D721Med (cell line): ENCODE data around the gene ELL.
"Not testable (repeated sequence)": the region's sequence is repeated elsewhere in the genome, so short reads cannot be mapped to it uniquely, and the experiment has no call there.

Experiments
- DNase-seq: peaks from one replicate; pipeline ENCODE4 v3.0.0; 2011; ENCODE audit warnings: low spot score; ENCODE audit not compliant: insufficient read length
- FAIRE-seq: peaks from 2 replicates; lab custom pipeline; 2011; peaks lifted over from hg19 to GRCh38; lab: Jason Lieb, UNC
- CTCF ChIP-seq: IDR thresholded peaks from 2 replicates; pipeline ENCODE4 v1.5.1; 2012; ENCODE audit warnings: mild to moderate bottlenecking, control low read depth; ENCODE audit not compliant: insufficient read depth; ENCODE audit errors: missing control alignments

Gene ELL

DNA sequence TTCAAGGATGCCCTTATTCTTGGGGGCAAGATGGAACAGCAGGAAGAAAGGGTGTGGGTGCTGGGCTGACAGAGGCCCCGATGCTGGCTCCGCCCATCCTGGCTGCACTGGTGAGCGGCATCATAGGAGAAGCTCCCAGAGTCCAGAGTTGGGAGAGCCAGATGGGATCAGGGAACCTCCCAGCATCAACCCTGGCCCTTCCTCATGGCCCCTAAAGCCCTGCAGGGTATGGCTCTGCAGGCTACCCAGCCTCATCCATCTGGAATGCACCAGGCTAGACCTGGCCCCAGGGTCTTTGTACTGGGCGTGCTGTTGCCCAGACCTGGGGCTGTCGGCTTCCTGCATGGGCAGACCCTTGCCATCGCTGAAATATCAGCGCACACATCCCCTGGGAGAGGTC, 7.9 kb upstream of the ELL start:
- DNase-seq (peak; percentile 13), FAIRE-seq (no peak)
- no peak for TF ChIP-seq CTCF

- DNase-seq (no peak), FAIRE-seq (no peak)
- TF ChIP-seq CTCF = no peak
Observed at GRCh38 chr19:18526316-18526715, 4.4 kb upstream of the ELL start.

DNA sequence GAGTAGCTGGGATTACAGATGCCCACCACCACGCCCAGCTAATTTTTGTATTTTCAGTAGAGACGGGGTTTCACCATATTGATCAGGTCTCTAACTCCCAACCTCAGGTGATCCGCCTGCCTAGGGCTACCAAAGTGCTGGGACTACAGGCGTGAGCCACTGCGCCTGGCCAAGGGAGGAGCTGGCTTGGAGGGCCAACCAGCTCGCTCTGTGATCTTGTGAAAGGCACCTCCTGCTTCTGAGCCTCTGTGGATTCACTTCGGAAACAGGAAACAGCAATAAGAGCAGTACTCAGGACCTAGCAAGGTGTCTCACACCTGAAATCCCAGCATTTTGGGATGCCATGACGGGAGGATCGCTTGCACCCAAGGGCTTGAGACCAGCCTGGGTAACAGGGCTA, 2.0 kb upstream of the ELL start:
- no peak for DNase-seq
- no peak for FAIRE-seq
- no peak for TF ChIP-seq CTCF

DNA sequence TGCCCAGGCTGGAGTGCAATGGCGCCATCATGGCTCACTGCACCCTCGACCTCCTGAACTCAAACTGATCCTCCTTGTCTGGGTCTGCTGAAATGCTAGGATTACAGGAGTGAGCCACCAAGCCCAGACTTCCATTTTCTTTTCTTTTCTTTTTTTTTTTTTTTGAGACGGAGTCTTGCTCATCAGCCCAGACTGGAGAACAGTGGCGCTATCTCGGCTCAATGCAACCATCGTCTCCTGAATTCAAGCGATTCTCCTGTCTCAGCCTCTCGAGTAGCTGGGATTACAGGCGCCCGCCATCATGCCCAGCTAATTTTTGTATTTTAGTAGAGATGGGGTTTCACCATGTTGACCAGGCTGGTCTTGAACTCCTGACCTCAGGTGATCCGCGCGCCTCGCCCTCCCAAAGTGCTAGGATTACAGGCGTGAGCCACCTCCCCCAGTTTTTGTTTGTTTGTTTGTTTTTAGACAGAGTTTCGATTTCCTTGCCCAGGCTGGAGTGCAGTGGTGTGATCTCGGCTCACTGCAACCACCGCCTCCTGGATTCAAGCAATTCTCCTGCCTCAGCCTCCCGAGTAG, 1.1 kb upstream of the ELL start:
- FAIRE-seq, DNase-seq: not testable (repeated sequence)
- TF ChIP-seq CTCF = peak; percentile 1

GRCh38 chr19:18522124-18522861, 423 bp upstream of the ELL start:
- no peak for TF ChIP-seq CTCF
- DNase-seq (peak; percentile 84), FAIRE-seq (no peak)

DNA sequence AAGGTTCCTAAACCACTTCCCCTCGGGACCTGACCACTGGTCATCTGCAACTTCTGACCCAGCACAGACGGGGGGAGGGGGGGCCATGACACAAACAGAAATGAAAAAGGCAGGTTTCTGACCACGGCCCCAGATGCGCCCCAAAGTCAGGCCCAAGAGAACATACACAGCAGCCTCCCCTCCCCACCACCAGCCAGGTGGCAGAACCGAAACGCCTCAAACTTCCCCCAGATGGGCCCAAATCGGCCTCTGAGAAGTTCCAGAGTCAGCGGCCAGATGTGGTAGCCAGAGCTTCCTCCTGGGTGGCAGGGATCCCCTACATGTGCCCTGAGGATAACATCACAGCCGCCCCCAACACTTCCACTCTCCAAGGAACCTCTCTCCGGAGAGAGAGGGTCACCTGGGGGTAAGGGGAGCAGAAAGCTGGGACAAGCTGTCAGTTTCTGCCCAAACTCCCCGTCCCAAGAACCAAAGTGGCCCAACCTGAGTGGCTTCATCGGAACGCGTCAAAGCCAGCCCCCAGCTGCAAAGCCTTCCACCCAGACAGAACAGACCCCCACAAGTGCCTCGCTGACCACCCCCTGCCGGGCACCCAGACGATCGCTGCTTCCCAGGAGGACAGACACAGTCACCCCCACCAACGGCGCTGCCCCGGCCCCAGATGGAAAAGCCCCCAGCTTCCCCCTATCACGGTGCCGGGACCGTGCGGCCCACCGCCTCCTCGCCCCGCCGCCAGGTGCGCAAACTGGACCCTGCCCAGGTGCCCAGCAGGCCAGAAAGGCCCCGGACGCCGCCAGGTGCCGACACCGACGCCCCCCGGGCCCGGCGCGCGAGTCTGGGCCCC, 800 bp downstream of the ELL start:
- FAIRE-seq = no peak
- no peak for DNase-seq
- TF ChIP-seq CTCF = no peak
